NCI-H510A (cell line): ENCODE data around the gene TMEM72.

ENCODE experiments used
- DNase-seq: peaks from one replicate; lab custom pipeline; 2025; lab: John Stamatoyannopoulos, UW

The TMEM72 gene

GRCh38 chr10:44955413-44956070, 44.4 kb downstream of the TMEM72 start:
- DNase-seq, result no peak

DNA sequence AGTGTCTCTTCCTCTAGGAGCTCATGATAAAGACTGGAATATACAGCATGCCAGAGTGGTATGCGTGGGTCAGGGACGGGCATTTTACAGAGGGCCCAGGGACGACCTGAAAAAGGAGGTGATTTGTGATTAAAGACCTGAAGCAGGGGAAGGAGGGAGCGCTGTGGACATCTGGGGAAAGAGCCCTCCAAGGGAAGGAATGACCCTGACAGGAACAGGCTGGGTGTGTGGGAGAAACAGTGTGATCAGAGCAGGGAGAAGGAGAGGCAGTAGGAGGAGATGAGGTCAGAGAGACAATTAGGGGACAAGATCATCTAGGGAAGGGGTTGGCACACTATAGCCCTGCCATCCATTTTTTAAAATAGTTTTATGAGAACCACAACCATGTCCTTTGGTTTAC, 45.1 kb downstream of the TMEM72 start:
- DNase-seq, result no peak

- no peak for DNase-seq
Measured at GRCh38 chr10:44956717-44957706, 45.9 kb downstream of the TMEM72 start.

GRCh38 chr10:44958196-44958897, 47.2 kb downstream of the TMEM72 start:
- no peak for DNase-seq

- no peak for DNase-seq
Measured at GRCh38 chr10:44958898-44959246, 47.7 kb downstream of the TMEM72 start.

GRCh38 chr10:44959247-44960087, 48.3 kb downstream of the TMEM72 start, which contains the start of gene RASSF4:
RASSF4 (plus strand) TSS chr10:44959802; CDS start chr10:44970203, 10,401 bp downstream.
- peak; percentile 56 for DNase-seq

- no peak for DNase-seq
Measured at GRCh38 chr10:44960088-44960460, 48.9 kb downstream of the TMEM72 start.

GRCh38 chr10:44960482-44961229, 49.5 kb downstream of the TMEM72 start:
- DNase-seq, result no peak

DNA sequence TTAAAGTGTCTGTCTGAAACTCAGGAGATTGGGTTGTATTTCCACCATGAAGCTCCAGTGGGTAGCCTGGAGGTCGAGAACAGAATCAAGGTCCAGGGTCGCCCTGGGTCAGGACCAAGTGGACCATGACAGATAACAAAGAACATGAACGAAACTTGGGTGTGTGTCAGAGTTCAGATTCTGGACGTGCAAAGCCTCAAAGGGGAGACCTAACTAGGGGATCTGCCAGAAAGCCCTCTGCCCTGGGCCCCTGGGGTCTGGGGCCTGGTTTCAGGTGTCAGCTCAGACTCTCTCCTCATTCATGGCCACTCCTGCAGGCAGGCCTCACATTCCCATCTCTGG, 50.1 kb downstream of the TMEM72 start:
- no peak for DNase-seq

DNA sequence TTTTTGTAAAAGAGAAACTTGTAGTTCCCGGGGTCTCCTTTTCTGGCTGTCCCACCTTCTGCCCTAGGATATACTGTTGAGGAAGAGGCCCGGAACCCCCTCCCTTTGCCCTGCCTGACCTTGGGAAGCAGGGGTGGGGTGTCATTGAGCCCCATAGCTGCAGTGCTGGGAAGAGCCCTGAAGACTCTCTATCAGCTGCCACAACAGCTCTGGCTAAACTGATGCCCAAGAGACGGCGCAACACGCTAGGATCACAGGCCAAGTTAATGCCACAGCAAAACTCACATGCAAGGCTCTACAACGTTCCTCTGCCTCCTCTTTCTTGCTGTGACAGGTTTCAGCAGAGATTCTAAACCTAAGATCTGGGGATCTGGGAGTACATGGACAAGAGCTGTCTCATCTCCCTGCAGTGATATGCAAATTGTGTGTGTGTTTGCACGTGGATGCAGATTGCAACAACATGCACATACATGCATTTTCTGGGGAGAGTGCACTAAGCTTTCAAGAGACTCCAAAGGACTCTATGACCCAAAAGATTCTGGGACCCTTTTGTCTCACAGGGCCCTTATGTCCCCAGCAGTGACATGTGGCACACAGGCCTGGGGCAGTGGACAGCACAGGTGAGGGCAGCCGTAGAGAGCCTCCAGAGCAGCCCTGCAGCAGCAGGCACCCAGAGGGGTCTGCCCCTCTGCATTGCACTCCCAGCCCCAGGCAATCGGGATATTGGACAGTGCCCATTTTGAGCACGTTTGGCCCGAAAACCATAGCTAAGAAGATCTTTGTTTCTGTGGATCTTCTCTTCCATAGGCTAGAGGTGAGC, 51.0 kb downstream of the TMEM72 start:
- no peak for DNase-seq

DNA sequence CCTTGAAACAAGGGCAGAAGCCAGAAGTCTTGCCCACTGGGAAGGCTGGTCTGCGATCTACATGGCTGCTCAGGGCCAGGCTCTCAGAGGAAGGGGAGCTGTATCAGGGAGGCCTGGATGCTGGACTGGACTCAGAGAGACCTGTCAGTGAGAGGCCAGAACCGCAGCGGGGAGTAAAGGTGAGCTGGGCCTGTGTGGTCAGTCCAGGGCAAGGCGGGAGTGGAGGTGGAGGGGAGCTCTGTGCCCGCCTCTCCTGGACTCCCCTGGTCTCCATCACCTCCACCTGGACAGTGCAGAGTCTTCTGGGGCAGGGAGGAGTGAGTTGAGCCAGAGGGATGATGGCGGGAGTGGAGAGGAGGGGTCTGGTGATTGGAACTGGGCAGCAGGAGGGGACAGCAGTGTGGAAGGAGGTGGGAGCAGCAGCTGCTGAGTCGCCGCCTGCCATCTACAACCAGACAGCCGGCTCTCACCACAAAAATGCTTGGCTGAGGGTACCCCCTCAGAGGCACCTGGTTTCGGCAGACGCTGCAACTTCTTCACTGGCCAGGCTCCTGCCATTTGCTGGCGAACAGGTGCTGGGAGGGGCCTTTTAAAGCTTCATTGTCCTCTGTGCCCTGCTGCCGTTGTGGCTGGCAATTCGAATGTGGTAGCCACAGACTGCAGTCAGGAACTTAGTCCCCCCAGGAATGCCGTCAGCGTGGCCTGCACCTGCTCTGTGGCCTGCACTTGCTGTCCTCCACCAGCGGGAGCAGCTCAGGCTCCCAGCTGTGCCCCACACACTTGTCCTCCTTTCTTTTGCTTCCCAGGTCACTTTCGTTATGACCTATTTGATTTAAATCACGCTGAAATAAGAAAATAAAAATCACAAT, 52.0 kb downstream of the TMEM72 start:
- DNase-seq, result peak; percentile 50

- no peak for DNase-seq
Measured at GRCh38 chr10:44963772-44964633, 52.9 kb downstream of the TMEM72 start.

DNA sequence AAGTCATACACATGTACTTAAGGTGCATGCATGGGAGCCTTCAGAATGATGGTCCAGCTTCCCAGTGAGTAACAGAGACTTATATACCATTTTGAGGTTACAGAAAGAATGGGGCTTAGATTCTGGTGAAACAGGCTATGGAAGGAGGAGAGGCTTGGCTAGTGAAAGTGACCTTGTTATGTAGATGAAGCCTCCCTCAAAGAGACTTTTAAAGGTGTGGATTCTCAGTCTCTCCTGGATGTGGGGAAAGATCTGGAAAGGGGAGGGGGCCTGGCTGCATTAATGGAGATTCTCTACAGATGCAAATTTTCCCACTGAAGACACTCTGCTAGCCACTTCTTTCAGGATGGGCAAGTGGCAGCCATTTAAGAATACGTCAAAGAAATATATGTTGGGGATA, 54.0 kb downstream of the TMEM72 start:
- no peak for DNase-seq

GRCh38 chr10:44965651-44966097, 54.5 kb downstream of the TMEM72 start:
- DNase-seq, result peak; percentile 28

- DNase-seq, result no peak
Measured at GRCh38 chr10:44966129-44966815, 55.1 kb downstream of the TMEM72 start.

DNA sequence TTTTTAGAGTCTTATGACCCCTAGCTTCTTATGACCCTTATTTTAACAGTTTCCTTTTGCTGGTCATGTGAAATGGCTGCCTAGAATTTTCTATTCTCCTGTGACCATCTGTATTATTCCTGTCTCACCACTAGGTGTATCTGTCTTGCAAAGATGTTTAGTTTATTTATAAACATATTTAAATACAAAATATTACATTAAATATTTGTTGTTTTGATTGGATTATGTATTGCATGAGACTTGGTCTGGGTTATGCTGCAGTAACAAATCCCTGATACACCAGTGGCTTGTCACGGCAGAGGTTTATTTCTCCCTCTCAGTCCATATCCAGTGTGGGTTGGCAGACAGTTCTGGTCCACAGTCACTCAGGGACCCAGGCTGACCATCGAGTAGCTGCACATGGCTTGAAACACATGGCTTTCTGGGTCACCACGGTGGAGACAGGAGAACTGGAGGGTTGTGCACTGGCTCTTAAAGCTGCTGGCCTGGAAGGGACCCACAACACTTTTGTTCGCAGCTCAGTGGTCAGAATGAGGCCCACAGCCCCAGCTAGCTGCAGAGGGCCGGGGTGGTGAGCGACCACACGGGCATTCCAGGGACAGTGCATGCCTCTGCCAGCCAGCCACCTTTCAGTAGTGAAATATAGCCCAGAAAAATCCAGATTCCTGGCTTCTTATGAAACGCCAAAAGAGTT, 55.8 kb downstream of the TMEM72 start:
- no peak for DNase-seq

DNA sequence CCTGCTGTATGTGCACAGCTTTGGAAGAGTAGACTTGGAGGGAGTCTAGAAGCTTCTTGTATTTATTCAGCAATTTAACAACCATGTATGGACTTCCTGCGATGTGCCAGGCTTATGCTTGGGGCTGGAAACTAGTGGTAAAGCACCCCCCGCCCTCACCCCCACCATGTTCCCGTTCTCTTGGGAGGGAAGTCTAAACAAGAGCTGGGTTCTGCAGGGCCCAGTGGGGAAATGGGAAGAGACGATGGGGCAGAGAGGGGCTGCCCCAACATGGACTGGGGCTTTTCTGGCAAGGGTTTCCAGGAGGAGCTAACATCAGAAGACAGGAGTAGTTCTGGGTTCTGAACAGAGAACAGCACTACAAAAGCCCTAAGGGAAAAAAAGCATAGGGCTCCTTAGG, 56.5 kb downstream of the TMEM72 start:
- no peak for DNase-seq
